ENCODE measurements around the gene CEP126.
"Not testable (repeated sequence)": the region's sequence is repeated elsewhere in the genome, so short reads cannot be mapped to it uniquely, and the experiment has no call there.

CEP126 gene

GRCh38 chr11:101974255-101974654, 59.4 kb downstream of the CEP126 start:
- Histone ChIP-seq H3K36me3 (no peaks in the 10 kb centered on the region), H3K4me3 (ENCODE audit: low read depth, low read length) (no peak overlapping the region), H3K9me3 (peaks cover 4% of the 10 kb centered on the region; the same call in 1 of the 2 replicates), H3K27me3 (no peaks in the 10 kb centered on the region), H3K4me1 (no peaks in the 10 kb centered on the region)
- TF ChIP-seq CTCF (IDR thresholded peaks at IDR 0.05; ENCODE audit: low read depth, low read length): no peak
- DNase-seq: no peak

- Histone ChIP-seq H3K36me3 (no peaks in the 10 kb centered on the region), H3K27me3 (no peaks in the 10 kb centered on the region), H3K9me3 (peaks cover 4% of the 10 kb centered on the region; the same call in 1 of the 2 replicates), H3K4me3 (ENCODE audit: low read depth, low read length) (no peak overlapping the region), H3K4me1 (no peaks in the 10 kb centered on the region)
- TF ChIP-seq CTCF (IDR thresholded peaks at IDR 0.05; ENCODE audit: low read depth, low read length): no peak
- no peak for DNase-seq
These were observed 60.0 kb downstream of the CEP126 start for GRCh38 chr11:101974771-101975170.

- no peaks in the 10 kb centered on the region for H3K4me1 ChIP-seq
- no peaks in the 10 kb centered on the region for H3K36me3 ChIP-seq
- peaks cover 4% of the 10 kb centered on the region; the same call in 1 of the 2 replicates for H3K9me3 ChIP-seq
- no peaks in the 10 kb centered on the region for H3K27me3 ChIP-seq
- no peak overlapping the region for H3K4me3 ChIP-seq (ENCODE audit: low read depth, low read length)
- TF ChIP-seq CTCF (IDR thresholded peaks at IDR 0.05; ENCODE audit: low read depth, low read length): no peak
- no peak for DNase-seq
These were observed 60.9 kb downstream of the CEP126 start for GRCh38 chr11:101975734-101976133.

GRCh38 chr11:101987370-101987769, 72.6 kb downstream of the CEP126 start:
- no peaks in the 10 kb centered on the region for H3K9me3 ChIP-seq
- H3K4me3 ChIP-seq (ENCODE audit: low read depth, low read length): no peak overlapping the region
- H3K27me3 ChIP-seq: no peaks in the 10 kb centered on the region
- no peak for TF ChIP-seq CTCF (IDR thresholded peaks at IDR 0.05; ENCODE audit: low read depth, low read length)
- DNase-seq: no peak
- no peaks in the 10 kb centered on the region for H3K4me1 ChIP-seq
- no peaks in the 10 kb centered on the region for H3K36me3 ChIP-seq

GRCh38 chr11:101993172-101993571, 78.4 kb downstream of the CEP126 start:
- H3K4me1 ChIP-seq: no peaks in the 10 kb centered on the region
- H3K27me3 ChIP-seq: no peaks in the 10 kb centered on the region
- no peak for TF ChIP-seq CTCF (IDR thresholded peaks at IDR 0.05; ENCODE audit: low read depth, low read length)
- H3K9me3 ChIP-seq: no peaks in the 10 kb centered on the region
- no peaks in the 10 kb centered on the region for H3K36me3 ChIP-seq
- H3K4me3 ChIP-seq (ENCODE audit: low read depth, low read length): no peak overlapping the region
- no peak for DNase-seq

- H3K27me3 ChIP-seq; DNase-seq; H3K9me3 ChIP-seq; H3K4me3 ChIP-seq (ENCODE audit: low read depth, low read length); H3K36me3 ChIP-seq; H3K4me1 ChIP-seq: not testable (repeated sequence)
These were observed 79.3 kb downstream of the CEP126 start for GRCh38 chr11:101994052-101994469.

GRCh38 chr11:101996111-101996510, 81.3 kb downstream of the CEP126 start:
- no peak for DNase-seq
- Histone ChIP-seq H3K4me3 (ENCODE audit: low read depth, low read length) (no peak overlapping the region), H3K36me3 (no peaks in the 10 kb centered on the region), H3K4me1 (no peaks in the 10 kb centered on the region), H3K27me3 (no peaks in the 10 kb centered on the region), H3K9me3 (no peaks in the 10 kb centered on the region)
- no peak for TF ChIP-seq CTCF (IDR thresholded peaks at IDR 0.05; ENCODE audit: low read depth, low read length)

All from BE2C (cell line).